Mononuclear cell (primary cell): ENCODE results near the gene USP9Y. TPM values are rescaled to one million over a fixed set of nuclear protein-coding genes. Genes with fewer than 3 reads are reported as not detected.
"Not testable (repeated sequence)": the region's sequence is repeated elsewhere in the genome, so short reads cannot be mapped to it uniquely, and the experiment has no call there.

Experiments used
- H3K27me3 ChIP-seq: 2 replicates; pipeline ENCODE4 v1.6.0; 2011; ENCODE audit warnings: low read length, control low read depth; ENCODE audit not compliant: insufficient read depth
- H3K4me1 ChIP-seq: 2 replicates; pipeline ENCODE4 v1.5.1; 2011; ENCODE audit warnings: mild to moderate bottlenecking, low read length, control low read depth; ENCODE audit not compliant: insufficient read depth
- H3K4me3 ChIP-seq: 2 replicates; pipeline ENCODE4 v1.5.1; 2011; ENCODE audit warnings: mild to moderate bottlenecking, low read length, moderate library complexity
- H3K9me3 ChIP-seq: 2 replicates; pipeline ENCODE4 v1.5.1; 2011; ENCODE audit warnings: low read depth, mild to moderate bottlenecking, control low read depth, low read length
- total RNA-seq: library from RNA; depleted of rRNA; stranded (reverse); fragments of >200 nt; gene quantifications from one replicate; pipeline ENCODE4 v1.2.3, GENCODE V29; 2012

Gene USP9Y
- total RNA-seq, result not detected

- H3K9me3 ChIP-seq, result no peaks in the 10 kb centered on the region
- H3K4me1 ChIP-seq, result no peaks in the 10 kb centered on the region
These were observed at the start of gene USP9Y for GRCh38 chrY:12701181-12701695. Gene USP9Y (plus strand): TSS chrY:12701231. CDS start chrY:12709448, 8,217 bp downstream.

GRCh38 chrY:12651621-12652036 is 49.4 kb upstream of the USP9Y start:
- Histone ChIP-seq H3K9me3 (no peaks in the 10 kb centered on the region), H3K4me1 (no peaks in the 10 kb centered on the region)

More at GRCh38 chrY:12701181-12701695, at the start of gene USP9Y:
- no peak within 1 kb of the TSS for H3K4me3 ChIP-seq
- no peaks in the 10 kb centered on the region for H3K27me3 ChIP-seq

GRCh38 chrY:12661745-12662681 is 39.0 kb upstream of the USP9Y start:
- Histone ChIP-seq H3K9me3 (no peaks in the 10 kb centered on the region), H3K4me3 (peak overlapping the region; percentile 84), H3K27me3 (no peaks in the 10 kb centered on the region), H3K4me1 (peaks cover 6% of the 10 kb centered on the region)

More at GRCh38 chrY:12651621-12652036, 49.4 kb upstream of the USP9Y start:
- H3K4me3 ChIP-seq, result no peak overlapping the region
- no peaks in the 10 kb centered on the region for H3K27me3 ChIP-seq

- Histone ChIP-seq H3K4me3 (peak overlapping the region; percentile 84), H3K27me3 (no peaks in the 10 kb centered on the region), H3K9me3 (no peaks in the 10 kb centered on the region), H3K4me1 (peaks cover 11% of the 10 kb centered on the region)
These were observed 38.1 kb upstream of the USP9Y start for GRCh38 chrY:12662745-12663591.

- H3K9me3 ChIP-seq, H3K27me3 ChIP-seq: not testable (repeated sequence)
- Histone ChIP-seq H3K4me3 (peak overlapping the region; percentile 84), H3K4me1 (peaks cover 11% of the 10 kb centered on the region)
These were observed 37.2 kb upstream of the USP9Y start for GRCh38 chrY:12663845-12664244.

- Histone ChIP-seq H3K4me1 (no peaks in the 10 kb centered on the region), H3K4me3 (no peak overlapping the region), H3K27me3 (no peaks in the 10 kb centered on the region), H3K9me3 (no peaks in the 10 kb centered on the region)
These were observed 22.9 kb upstream of the USP9Y start for GRCh38 chrY:12678111-12678510.

- Histone ChIP-seq H3K9me3 (no peaks in the 10 kb centered on the region), H3K4me3 (no peak overlapping the region), H3K4me1 (no peaks in the 10 kb centered on the region), H3K27me3 (no peaks in the 10 kb centered on the region)
These were observed 19.5 kb upstream of the USP9Y start for GRCh38 chrY:12681535-12681934.

GRCh38 chrY:12688337-12688736 is 12.7 kb upstream of the USP9Y start:
- H3K9me3 ChIP-seq, result no peaks in the 10 kb centered on the region

GRCh38 chrY:12700087-12700486 is 944 bp upstream of the USP9Y start:
- no peaks in the 10 kb centered on the region for H3K4me1 ChIP-seq
- no peaks in the 10 kb centered on the region for H3K27me3 ChIP-seq
- H3K4me3 ChIP-seq, result no peak overlapping the region
- H3K9me3 ChIP-seq, result no peaks in the 10 kb centered on the region

More at GRCh38 chrY:12688337-12688736, 12.7 kb upstream of the USP9Y start:
- Histone ChIP-seq H3K4me3 (no peak overlapping the region), H3K4me1 (no peaks in the 10 kb centered on the region), H3K27me3 (no peaks in the 10 kb centered on the region)

GRCh38 chrY:12702174-12702573 is 1.1 kb downstream of the USP9Y start:
- H3K4me3 ChIP-seq, result no peak overlapping the region
- H3K4me1 ChIP-seq, result no peaks in the 10 kb centered on the region
- no peaks in the 10 kb centered on the region for H3K27me3 ChIP-seq
- H3K9me3 ChIP-seq, result no peaks in the 10 kb centered on the region

- Histone ChIP-seq H3K27me3 (no peaks in the 10 kb centered on the region), H3K9me3 (no peaks in the 10 kb centered on the region), H3K4me1 (no peaks in the 10 kb centered on the region), H3K4me3 (no peak overlapping the region)
These were observed 9.4 kb downstream of the USP9Y start for GRCh38 chrY:12710460-12710859.

GRCh38 chrY:12715376-12715775 is 14.3 kb downstream of the USP9Y start:
- H3K4me1 ChIP-seq, result no peaks in the 10 kb centered on the region
- H3K27me3 ChIP-seq, result no peaks in the 10 kb centered on the region
- no peak overlapping the region for H3K4me3 ChIP-seq
- H3K9me3 ChIP-seq, result no peaks in the 10 kb centered on the region

- no peaks in the 10 kb centered on the region for H3K9me3 ChIP-seq
- H3K4me3 ChIP-seq, result no peak overlapping the region
- H3K27me3 ChIP-seq, result no peaks in the 10 kb centered on the region
- no peaks in the 10 kb centered on the region for H3K4me1 ChIP-seq
These were observed 28.7 kb downstream of the USP9Y start for GRCh38 chrY:12729746-12730145.

- Histone ChIP-seq H3K4me3 (no peak overlapping the region), H3K27me3 (no peaks in the 10 kb centered on the region), H3K4me1 (no peaks in the 10 kb centered on the region), H3K9me3 (no peaks in the 10 kb centered on the region)
These were observed 32.6 kb downstream of the USP9Y start for GRCh38 chrY:12733625-12734024.

- H3K9me3 ChIP-seq, result no peaks in the 10 kb centered on the region
- no peaks in the 10 kb centered on the region for H3K27me3 ChIP-seq
- no peak overlapping the region for H3K4me3 ChIP-seq
- H3K4me1 ChIP-seq, result no peaks in the 10 kb centered on the region
These were observed 33.0 kb downstream of the USP9Y start for GRCh38 chrY:12734051-12734450.
